GM12892 (cell line): ENCODE data around the gene ADAMTSL3.

ENCODE experiments used
- POLR2A ChIP-seq: IDR thresholded peaks from 2 replicates; pipeline ENCODE4 v1.6.1; 2011; ENCODE audit warnings: low read depth, low read length, control low read depth
- TAF1 ChIP-seq: IDR thresholded peaks from 2 replicates; pipeline ENCODE4 v1.6.1; 2011; ENCODE audit warnings: low read depth, mild to moderate bottlenecking, control low read depth, low read length, borderline replicate concordance

DNA sequence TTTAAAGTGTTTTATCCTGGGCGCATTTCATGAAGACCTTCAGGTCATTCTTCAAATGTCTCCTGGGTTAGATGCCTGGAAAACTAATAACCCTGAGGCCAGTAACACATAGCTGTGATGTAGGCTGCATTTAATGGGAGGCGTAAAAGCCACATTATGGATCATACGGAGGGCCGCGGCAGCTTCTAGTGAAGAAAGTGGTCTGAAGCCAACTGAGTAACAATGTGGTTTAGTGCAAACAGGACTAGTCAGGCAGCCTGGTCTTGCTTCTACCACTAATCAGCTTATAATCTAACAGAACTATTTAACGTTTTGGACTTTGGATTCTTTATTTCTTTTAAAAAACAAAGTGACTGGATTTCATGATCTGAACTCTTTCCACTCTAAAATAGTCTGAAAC is 54.4 kb downstream of the ADAMTSL3 start:
- TF ChIP-seq POLR2A (no peak), TAF1 (no peak)
